Type B pancreatic cell (in vitro differentiated cells): ENCODE measurements around the gene CD46. TPM values are rescaled to one million over a fixed set of nuclear protein-coding genes. Genes with fewer than 3 reads are reported as not detected.

Source experiments
- DNase-seq: peaks from one replicate; pipeline ENCODE4 v3.0.0; 2021; ENCODE audit warnings: mixed read lengths; ENCODE audit not compliant: unreplicated experiment; ENCODE audit errors: extremely low spot score
- H3K27ac Mint-ChIP-seq: 2 replicates; pipeline ENCODE4 v1.8.0; 2021; ENCODE audit warnings: mild to moderate bottlenecking, mixed read lengths
- H3K27me3 Mint-ChIP-seq: 2 replicates; pipeline ENCODE4 v1.8.0; 2021; ENCODE audit warnings: mixed read lengths
- H3K36me3 Mint-ChIP-seq: 2 replicates; pipeline ENCODE4 v1.8.0; 2021; ENCODE audit warnings: mixed read lengths
- H3K4me1 Mint-ChIP-seq: one replicate; pipeline ENCODE4 v1.8.0; 2021; ENCODE audit warnings: mixed read lengths; ENCODE audit not compliant: unreplicated experiment
- H3K4me3 Mint-ChIP-seq: 2 replicates; pipeline ENCODE4 v1.8.0; 2021; ENCODE audit warnings: mild to moderate bottlenecking, mixed read lengths
- H3K9me3 Mint-ChIP-seq: 2 replicates; pipeline ENCODE4 v1.8.0; 2021; ENCODE audit warnings: mixed read lengths
- CTCF ChIP-seq: fragments of 200-600 bp; sonication (generic); conservative IDR thresholded peaks from 2 replicates; pipeline ENCODE4 v1.5.0; 2021; ENCODE audit warnings: antibody characterized with exemption, mild to moderate bottlenecking
- total RNA-seq: library from RNA; stranded (reverse); gene quantifications from 2 replicates; pipeline ENCODE4 v1.2.1, GENCODE V29; 2021; ENCODE audit warnings: low replicate concordance

CD46 gene
- total RNA-seq, 1 donor from 2014 or later: 155 TPM

GRCh38 chr1:207813512-207813881 is 61.6 kb downstream of the CD46 start:
- Mint-ChIP-seq H3K4me1 (peaks cover 3% of the 10 kb centered on the region), H3K9me3 (no peaks in the 10 kb centered on the region), H3K27ac (no peak overlapping the region), H3K27me3 (no peaks in the 10 kb centered on the region), H3K4me3 (no peak overlapping the region), H3K36me3 (peaks cover 13% of the 10 kb centered on the region)
- no peak for DNase-seq
- TF ChIP-seq CTCF: no peak

DNA sequence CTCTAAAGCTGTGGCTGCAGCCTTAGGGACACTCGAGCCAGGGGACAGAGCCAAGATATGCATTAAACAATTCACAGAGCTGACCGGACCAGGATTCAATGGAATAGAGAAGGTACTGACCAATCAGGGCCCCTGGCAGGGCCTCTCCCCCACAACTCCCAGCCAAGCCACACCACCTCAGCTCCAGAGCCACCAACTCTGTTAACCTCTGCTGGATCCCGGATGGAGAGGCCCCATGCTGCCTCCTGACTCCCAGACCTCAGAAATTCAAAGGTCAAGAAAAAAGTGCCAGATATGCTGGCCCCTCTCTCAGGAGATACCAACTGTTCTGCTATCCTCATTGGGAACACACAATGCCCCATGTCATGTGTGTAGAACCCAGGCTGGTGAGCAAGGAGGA is 62.1 kb downstream of the CD46 start:
- Mint-ChIP-seq H3K27ac (no peak overlapping the region), H3K27me3 (no peaks in the 10 kb centered on the region), H3K4me1 (no peaks in the 10 kb centered on the region), H3K36me3 (peaks cover 12% of the 10 kb centered on the region), H3K9me3 (no peaks in the 10 kb centered on the region), H3K4me3 (no peak overlapping the region)
- TF ChIP-seq CTCF: no peak
- no peak for DNase-seq

DNA sequence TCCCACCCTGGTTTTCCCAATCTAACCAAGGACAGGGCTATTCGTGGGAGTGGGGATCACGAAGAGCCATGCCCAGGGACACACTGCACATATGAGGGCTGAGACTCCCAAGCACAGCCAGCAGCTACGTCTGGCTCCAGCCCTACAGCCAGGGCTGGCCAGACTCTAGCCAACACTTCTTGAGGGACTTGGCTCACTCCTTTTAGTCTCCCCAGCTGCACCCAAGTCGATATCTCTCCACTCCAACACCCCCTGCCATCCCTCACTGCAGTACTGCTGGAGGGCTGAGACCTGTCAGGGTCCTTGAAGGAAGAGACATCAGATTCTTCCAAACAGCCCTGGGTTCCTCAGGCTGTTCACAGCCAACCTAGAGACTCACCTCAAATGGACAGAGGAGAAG is 62.6 kb downstream of the CD46 start:
- peaks cover 12% of the 10 kb centered on the region for H3K36me3 Mint-ChIP-seq
- H3K27me3 Mint-ChIP-seq: no peaks in the 10 kb centered on the region
- H3K27ac Mint-ChIP-seq: no peak overlapping the region
- no peak overlapping the region for H3K4me3 Mint-ChIP-seq
- no peaks in the 10 kb centered on the region for H3K9me3 Mint-ChIP-seq
- TF ChIP-seq CTCF: no peak
- peak; percentile 45 for DNase-seq
- H3K4me1 Mint-ChIP-seq: no peaks in the 10 kb centered on the region

- no peak for TF ChIP-seq CTCF
- Mint-ChIP-seq H3K9me3 (no peaks in the 10 kb centered on the region), H3K27me3 (no peaks in the 10 kb centered on the region), H3K27ac (no peak overlapping the region), H3K4me1 (no peaks in the 10 kb centered on the region), H3K36me3 (peaks cover 12% of the 10 kb centered on the region), H3K4me3 (no peak overlapping the region)
- DNase-seq: no peak
These were observed 63.6 kb downstream of the CD46 start for GRCh38 chr1:207815466-207815865.

GRCh38 chr1:207815913-207816291 is 64.0 kb downstream of the CD46 start:
- peak; percentile 10 for DNase-seq
- H3K36me3 Mint-ChIP-seq: peaks cover 14% of the 10 kb centered on the region
- no peak for TF ChIP-seq CTCF
- H3K27ac Mint-ChIP-seq: no peak overlapping the region
- H3K4me1 Mint-ChIP-seq: no peaks in the 10 kb centered on the region
- no peak overlapping the region for H3K4me3 Mint-ChIP-seq
- H3K27me3 Mint-ChIP-seq: no peaks in the 10 kb centered on the region
- no peaks in the 10 kb centered on the region for H3K9me3 Mint-ChIP-seq

- Mint-ChIP-seq H3K4me1 (no peaks in the 10 kb centered on the region), H3K27ac (no peak overlapping the region), H3K36me3 (peaks cover 14% of the 10 kb centered on the region), H3K4me3 (no peak overlapping the region), H3K9me3 (no peaks in the 10 kb centered on the region), H3K27me3 (no peaks in the 10 kb centered on the region)
- DNase-seq: no peak
- TF ChIP-seq CTCF: no peak
These were observed 65.3 kb downstream of the CD46 start for GRCh38 chr1:207817166-207817565.
